ENCODE data around the gene MALSU1. TPM values are rescaled to one million over a fixed set of nuclear protein-coding genes. Genes with fewer than 3 reads are reported as not detected.

The MALSU1 gene
- total and polyA plus RNA-seq, 2 of the 13 experiments (the other 11 are each of a cell fraction or from before 2014, with no cell fraction given): 72.0 to 141 TPM

- Histone ChIP-seq H3K27me3 (ENCODE audit: control insufficient read depth in 1 of 2, insufficient read depth in 2 of 2, low read length in 2 of 2) (no peaks in the 10 kb centered on the region), H3K27ac (ENCODE audit: extremely low read length, insufficient read depth, low read length) (no peak overlapping the region), H3K4me1 (ENCODE audit: insufficient read depth, low read length) (peaks cover 54% of the 10 kb centered on the region), H2AFZ (ENCODE audit: low read length) (no peak overlapping the region), H4K20me1 (ENCODE audit: insufficient read depth, low read length) (no peaks in the 10 kb centered on the region), H3K9ac (ENCODE audit: insufficient read depth, low read depth, low read length) (no peak overlapping the region), H3K36me3 (replicated peaks in 1 of 2; ENCODE audit: control insufficient read depth in 1 of 2, insufficient read depth in 2 of 2, low read length in 2 of 2) (no peaks in the 10 kb centered on the region), H3K9me3 (ENCODE audit: low read length) (no peaks in the 10 kb centered on the region), H3K79me2 (ENCODE audit: insufficient read depth, low read length) (no peaks in the 10 kb centered on the region), H3K4me2 (ENCODE audit: low read depth, low read length) (no peak overlapping the region), H3K4me3 (replicated peaks in 1 of 3; ENCODE audit: insufficient read depth in 1 of 3, low read depth in 2 of 3, low read length in 3 of 3) (no peak overlapping the region)
- ChIA-PET CTCF (ENCODE audit: low intra/inter-chr PET ratio, low total read pairs) (no interaction called here), POLR2A (interaction anchor here (2.5 to 3.1 kb wide), 2 partner anchors 8 to 13 kb away, joined by 8 to 15 read pairs; partner anchors contain the start of gene MALSU1)
- FAIRE-seq (no peak), DNase-seq (ENCODE audit: low spot score) (no peak), ATAC-seq (no peak)
- 93% methylated on average over 18 of the region's 18 CpGs for WGBS (ENCODE audit: low lambda C conversion rate)
- no TSS peak for BruUV-seq (replicated peaks)
- 0 out of 2 replicates have a peak, but pooled peaks have one; percentile 30 for TF ChIP-seq PCBP1 (IDR thresholded peaks at IDR 0.05; ENCODE audit: borderline replicate concordance, low read depth, low read length)
- TF ChIP-seq NONO (IDR thresholded peaks at IDR 0.05): no peak
- no peak for TF ChIP-seq NONO (CRISPR knock-in tag; conservative IDR thresholded peaks at IDR 0.05)
- peak; percentile 93 for TF ChIP-seq HNRNPK (IDR thresholded peaks at IDR 0.05; ENCODE audit: low read depth, low read length, poor library complexity, severe bottlenecking)
- TF ChIP-seq, protein P1, sequence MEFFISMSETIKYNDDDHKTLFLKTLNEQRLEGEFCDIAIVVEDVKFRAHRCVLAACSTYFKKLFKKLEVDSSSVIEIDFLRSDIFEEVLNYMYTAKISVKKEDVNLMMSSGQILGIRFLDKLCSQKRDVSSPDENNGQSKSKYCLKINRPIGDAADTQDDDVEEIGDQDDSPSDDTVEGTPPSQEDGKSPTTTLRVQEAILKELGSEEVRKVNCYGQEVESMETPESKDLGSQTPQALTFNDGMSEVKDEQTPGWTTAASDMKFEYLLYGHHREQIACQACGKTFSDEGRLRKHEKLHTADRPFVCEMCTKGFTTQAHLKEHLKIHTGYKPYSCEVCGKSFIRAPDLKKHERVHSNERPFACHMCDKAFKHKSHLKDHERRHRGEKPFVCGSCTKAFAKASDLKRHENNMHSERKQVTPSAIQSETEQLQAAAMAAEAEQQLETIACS (CRISPR knock-in tag; IDR thresholded peaks at IDR 0.05): no peak
- peak; percentile 60; the same call in 1 of the 2 replicates for TF ChIP-seq NFYC (CRISPR knock-in tag; IDR thresholded peaks at IDR 0.05)
- peak; percentile 90 for TF ChIP-seq PCBP2 (optimal IDR thresholded peaks at IDR 0.05; ENCODE audit: low read depth, low read length, poor library complexity, severe bottlenecking)
- TF ChIP-seq ZBTB46 (CRISPR knock-in tag; IDR thresholded peaks at IDR 0.05; ENCODE audit: borderline replicate concordance): no peak
- TF ChIP-seq NFYB (CRISPR knock-in tag; IDR thresholded peaks at IDR 0.05): 0 out of 2 replicates have a peak, but pooled peaks have one; percentile 48
- intact Hi-C loops (cut with micrococcal nuclease; ENCODE audit: unreplicated experiment) (no loop called here), in situ Hi-C loops (cut with HindIII; ENCODE audit: extremely low pct_ligation_motif_present, low pct_unique_long_range_greater_than_20kb) (no loop called here)
Measured at GRCh38 chr7:23285657-23286646, 13.2 kb upstream of the MALSU1 start.
